SHP77 (cell line): ENCODE results near the gene CDH16.

ENCODE experiments used
- DNase-seq, 2 experiments: peaks; one replicate each; lab custom pipeline; 2025; lab: John Stamatoyannopoulos, UW

CDH16 gene

DNA sequence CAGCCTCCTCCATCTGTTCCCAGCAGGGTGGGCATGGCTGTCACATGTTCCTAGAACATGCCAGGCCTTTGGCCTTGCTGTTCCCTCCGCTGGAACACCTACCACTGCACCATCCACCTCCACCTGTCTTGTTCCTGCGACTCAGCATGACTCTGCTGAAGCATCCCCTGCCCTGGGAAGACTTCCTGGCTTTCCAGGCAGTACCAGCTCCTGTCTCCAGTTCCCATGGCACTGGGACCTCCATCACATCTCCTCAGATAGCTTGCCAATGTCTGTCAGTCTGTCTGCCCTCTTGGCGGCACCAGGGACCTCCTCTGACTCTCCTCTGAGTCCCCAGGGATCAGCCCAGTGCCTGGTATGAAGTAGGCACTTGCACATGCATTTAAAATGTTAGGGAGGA is 22.7 kb downstream of the CDH16 start:
- DNase-seq, result no peak

GRCh38 chr16:66895689-66895979 is 23.1 kb downstream of the CDH16 start:
- DNase-seq, result no peak

GRCh38 chr16:66894948-66895688 is 23.6 kb downstream of the CDH16 start:
- peak; percentile 52 to 68 for DNase-seq

DNA sequence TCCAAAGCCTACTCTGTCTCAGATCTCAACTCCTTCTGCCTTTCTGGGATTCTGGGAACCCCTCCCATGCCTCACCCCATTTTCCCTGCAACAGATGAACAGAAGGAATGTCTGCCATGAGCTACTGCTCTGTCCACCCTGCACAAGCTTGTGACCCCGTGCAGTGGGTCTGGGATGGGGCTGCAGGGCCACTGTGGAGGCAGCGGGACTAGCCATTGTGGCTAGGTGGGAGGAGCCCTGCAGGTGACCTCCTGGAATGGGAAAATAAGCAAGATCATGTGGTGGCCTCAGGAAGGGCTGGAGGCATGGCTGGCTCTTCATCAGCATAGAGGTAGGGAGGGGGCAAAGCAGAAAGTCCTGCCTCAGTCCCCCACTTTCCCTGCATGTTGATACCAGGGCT is 24.6 kb downstream of the CDH16 start:
- no peak for DNase-seq

DNA sequence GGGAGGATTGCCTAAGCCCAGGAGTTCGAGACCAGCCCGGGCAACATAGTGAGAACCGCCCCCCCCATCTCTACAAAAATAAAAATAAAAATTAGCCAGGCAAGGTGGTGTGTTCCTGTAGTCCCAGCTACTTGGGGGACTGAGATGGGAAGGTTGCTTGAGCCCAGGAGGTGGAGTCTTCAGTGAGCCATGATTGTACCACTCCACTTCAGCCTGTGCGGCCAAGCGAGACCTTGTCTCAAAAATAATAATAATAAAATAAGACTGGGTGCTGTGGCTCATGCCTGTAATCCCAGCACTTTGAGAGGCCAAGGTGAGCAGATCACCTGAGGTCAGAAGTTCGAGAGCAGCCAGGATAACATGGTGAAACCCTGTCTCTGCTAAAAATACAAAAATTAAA is 26.9 kb downstream of the CDH16 start:
- no peak for DNase-seq

DNA sequence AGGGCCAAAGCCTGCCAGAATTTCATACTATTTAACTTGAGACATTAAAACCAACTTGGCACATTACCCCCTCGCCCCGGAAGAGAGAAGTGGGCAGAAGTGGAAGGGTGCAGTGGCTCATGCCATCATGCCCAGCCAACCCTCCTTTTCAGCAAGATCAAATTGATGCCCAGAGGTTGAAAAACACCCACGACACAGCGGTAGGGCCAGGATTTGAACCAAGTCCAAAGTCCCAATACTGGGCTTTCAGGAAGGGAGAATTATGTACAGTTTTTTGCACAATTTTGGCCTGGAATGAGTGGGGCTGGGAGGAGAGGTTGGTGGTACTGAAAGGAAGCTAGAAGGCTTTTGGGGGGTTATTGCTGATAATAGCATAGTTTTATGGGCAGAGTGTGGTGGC is 27.3 kb downstream of the CDH16 start:
- DNase-seq, result no peak

DNA sequence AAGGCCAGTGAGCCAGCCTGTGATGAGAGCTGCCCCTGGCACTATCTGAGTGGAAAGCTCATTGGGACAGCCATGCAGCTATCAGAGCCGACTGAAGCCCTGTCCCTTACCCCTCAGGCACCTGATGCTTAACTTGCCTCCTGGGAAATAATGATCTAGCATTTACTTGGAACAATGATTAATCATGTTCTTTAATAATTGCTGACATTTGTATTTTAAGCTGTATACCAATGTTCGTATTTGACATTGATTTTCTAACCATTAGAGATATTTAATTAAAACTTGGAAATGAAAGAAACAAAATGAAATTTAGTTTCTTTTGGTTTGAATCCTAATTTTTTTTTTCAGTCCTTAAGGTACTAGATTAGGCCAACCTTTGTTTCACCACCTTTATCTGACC is 27.9 kb downstream of the CDH16 start:
- no peak for DNase-seq

GRCh38 chr16:66889622-66890021 is 29.1 kb downstream of the CDH16 start:
- DNase-seq, result no peak

- DNase-seq, result no peak
These were observed 29.8 kb downstream of the CDH16 start for GRCh38 chr16:66888647-66889615.

DNA sequence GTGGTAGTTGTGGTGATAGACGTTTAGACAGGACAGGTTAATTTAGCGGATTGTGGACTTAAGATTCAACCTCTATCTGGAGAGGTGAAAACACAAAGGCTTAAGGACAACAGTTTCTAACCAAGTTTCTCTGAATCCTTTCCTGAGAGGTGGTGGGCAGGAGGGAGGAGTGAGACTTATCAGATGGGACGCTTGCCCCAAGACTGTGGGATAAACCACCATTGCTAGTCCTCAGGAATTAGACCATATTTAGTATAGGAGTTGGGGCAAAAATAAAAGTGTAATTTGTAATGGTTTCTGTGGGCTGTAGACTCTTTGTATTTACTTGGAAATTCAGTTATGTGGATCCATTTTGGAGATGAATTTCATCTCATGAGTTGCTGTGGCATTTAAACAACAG is 31.8 kb downstream of the CDH16 start:
- no peak for DNase-seq

GRCh38 chr16:66886321-66886720 is 32.4 kb downstream of the CDH16 start:
- DNase-seq, result no peak

GRCh38 chr16:66885491-66885890 is 33.2 kb downstream of the CDH16 start:
- no peak for DNase-seq

- no peak for DNase-seq
These were observed 36.0 kb downstream of the CDH16 start for GRCh38 chr16:66882702-66883101.

DNA sequence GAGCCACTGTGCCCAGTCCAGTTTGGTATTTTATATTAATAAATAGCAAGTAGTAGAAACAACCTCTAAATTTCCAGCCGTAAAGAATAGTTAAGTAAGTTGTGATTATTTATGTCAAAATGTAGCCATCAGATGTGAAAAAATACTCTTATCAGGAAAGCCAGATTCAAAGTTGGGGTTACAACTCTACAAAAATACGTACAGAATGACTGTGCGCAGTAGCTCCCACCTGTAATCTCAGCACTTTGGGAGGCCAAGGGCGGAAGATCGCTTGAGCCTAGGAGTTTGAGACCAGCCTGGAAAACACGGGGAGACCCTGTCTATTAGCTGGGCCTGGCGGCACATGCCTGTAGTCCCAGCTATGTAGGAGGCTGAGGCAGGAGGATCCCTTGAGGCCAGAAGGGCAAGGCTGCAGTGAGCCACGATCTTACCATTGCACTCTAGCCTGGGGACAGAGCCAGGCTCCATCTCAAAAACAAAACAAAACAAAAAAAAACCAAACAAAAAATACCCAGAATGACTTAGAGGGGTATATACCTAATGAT is 36.6 kb downstream of the CDH16 start:
- no peak for DNase-seq

- no peak for DNase-seq
These were observed 37.1 kb downstream of the CDH16 start for GRCh38 chr16:66881560-66881959.

DNA sequence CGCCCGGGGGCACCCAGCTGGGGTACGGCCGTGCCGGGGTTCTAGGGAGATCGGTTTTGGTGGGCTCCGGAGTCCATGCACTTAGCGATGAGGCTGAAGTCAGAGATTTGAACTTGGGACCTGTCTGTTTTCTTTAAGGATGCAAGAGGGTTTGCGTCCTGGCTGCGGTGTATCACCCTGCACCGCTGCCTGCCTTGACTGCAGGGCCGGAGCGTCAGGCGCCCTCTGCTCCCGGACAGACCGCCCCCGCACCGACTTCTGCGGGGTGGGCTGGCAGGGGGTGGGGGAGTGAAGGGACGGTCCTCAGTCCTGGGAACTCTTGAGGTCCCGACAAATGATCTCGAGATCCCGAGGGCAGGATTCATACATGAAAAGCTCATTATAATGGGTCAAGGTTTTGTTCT is 37.7 kb downstream of the CDH16 start:
- no peak for DNase-seq

GRCh38 chr16:66880288-66881013 is 38.2 kb downstream of the CDH16 start, which contains the start of gene PDP2:
Gene PDP2 (plus strand): TSS chr16:66880515. CDS start chr16:66884285, 3,770 bp downstream.
- peak; percentile 94 to 97 for DNase-seq

DNA sequence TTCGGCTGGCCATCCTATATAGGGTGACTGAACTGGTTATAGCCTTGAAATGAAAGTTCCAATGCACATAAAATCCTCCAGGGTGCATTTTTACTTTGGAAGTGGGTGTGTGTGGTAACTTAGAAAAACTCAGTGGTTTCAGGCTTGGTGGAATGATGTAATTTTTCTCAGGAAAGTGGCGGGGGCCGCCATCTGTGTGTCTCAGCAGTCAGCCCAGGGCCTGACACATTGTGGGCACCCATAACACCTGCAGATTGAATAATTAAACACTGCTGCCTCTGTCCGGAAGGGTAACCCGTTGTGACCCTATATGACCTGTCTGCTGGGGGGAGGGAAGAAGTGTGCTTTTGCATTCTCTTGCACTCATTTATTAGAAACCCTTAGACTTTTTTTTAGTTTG is 40.6 kb downstream of the CDH16 start:
- DNase-seq, result no peak

DNA sequence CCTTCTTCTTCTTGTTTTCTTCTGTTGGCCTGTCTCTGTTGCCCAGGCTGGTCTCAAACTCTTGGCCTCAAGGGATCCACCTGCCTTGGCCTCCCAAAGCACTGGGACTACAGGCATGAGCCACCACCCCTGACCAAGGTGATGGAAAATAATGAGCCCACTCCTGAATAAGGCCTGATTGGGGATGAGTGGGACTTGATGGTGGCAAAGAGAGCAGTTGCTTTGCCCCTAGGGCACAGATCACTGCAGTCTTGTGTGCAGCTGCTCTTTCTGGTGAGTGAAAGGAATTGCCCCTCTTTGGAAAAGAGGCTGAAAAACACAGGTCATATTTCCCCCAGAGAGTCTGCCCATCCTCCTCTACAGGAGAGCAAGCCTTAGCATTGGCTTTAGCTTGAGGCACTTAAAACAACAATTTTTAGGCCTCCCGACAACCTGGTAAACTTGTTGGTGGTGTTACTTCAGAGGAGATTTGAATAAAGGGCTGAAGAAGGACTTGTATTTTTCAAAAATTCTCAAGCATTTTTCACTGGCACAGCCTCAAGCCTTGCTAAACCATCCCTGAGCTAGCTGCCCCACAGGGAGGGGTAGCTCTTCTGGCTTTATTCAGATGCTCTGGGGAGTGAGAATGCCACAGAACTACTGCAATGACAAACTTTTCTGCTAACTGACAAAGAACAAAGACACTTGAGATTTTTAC is 44.5 kb downstream of the CDH16 start:
- DNase-seq, result no peak

DNA sequence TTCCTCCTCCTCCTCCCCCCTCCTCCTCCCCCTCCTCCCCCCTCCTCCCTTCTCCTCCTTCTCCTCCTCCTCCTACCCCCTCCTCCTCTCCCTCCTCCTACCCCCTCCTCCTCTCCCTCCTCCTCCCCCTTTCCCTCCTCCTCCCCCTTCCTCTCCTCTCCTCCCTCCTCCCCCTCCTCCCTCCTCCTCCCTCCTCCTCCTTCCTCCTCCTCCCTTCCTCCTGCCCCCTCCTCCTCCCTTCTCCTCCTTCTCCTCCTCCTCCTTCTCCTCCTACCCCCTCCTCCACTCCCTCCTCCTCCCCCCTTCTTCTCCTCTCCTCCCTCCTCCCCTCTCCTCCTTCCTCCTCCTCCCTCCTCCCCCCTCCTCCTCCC is 45.0 kb downstream of the CDH16 start:
- DNase-seq, result no peak

DNA sequence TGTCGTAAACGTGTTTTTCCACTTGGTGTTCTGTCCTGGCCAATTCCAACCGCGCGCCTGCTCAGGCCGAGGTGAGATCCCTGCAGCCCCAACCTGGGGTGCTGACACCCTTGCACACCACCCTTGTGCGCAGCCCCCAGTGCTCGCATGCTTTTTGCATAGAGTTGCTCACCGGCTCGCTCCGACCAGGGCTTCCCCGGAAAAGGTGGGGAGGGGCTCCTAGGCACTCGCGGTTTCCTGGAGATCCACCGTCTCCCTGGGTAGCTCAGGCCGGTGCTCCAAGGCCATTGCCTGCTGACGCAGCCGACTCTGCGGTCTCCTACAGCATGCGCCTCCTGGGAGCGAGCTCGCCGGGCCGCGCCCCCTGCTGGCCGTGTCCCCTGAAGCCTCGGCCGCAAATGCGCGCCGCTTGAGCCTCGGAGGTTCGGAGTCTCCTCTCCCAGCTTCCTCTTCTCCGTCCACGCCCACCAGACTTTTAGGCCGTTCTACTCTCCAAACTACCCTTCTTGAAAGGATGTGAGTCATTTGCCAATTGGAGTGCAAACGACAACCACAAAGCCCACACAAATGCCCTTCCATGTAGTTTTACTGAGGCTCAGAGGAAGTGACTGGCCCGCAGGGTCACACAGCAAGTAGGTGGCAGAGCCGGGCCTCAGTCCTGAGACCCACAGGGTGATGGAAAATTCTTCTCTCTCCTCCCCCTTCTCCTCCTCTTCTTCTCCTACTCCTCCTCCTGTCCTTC is 45.6 kb downstream of the CDH16 start:
- peak; percentile 71 to 80 for DNase-seq
